OCI-LY3 (cell line): Measurements from ENCODE around the gene PRICKLE1.

Experiments used
- H2AFZ ChIP-seq: fragments of 200-600, 300-600 bp; shearing (Covaris generic); 2 replicates; pipeline ENCODE4 v1.6.0; 2014; ENCODE audit warnings: antibody characterized with exemption, low read depth, low read length
- H3K27ac ChIP-seq: fragments of 200-600, 300-600 bp; sonication (generic); 2 replicates; pipeline ENCODE4 v1.5.1; 2014; ENCODE audit warnings: mild to moderate bottlenecking, low read length, moderate library complexity, mixed read lengths
- H3K27me3 ChIP-seq: fragments of 200-600, 300-600 bp; sonication (generic); 2 replicates; pipeline ENCODE4 v1.6.1; 2014; ENCODE audit warnings: low read depth, low read length, mixed read lengths
- H3K36me3 ChIP-seq: fragments of 200-600, 300-600 bp; sonication (generic); replicated peaks from 2 replicates; pipeline ENCODE3; 2014; ENCODE audit warnings: low read depth, low read length, mixed read lengths
- H3K4me1 ChIP-seq: fragments of 300-600, 200-600 bp; sonication (generic); 2 replicates; pipeline ENCODE4 v1.6.1; 2014; ENCODE audit warnings: low read length, mixed read lengths
- H3K4me2 ChIP-seq: fragments of 200-600, 300-600 bp; sonication (generic); 2 replicates; pipeline ENCODE4 v1.6.1; 2014; ENCODE audit warnings: low read length, mixed read lengths
- H3K4me3 ChIP-seq: fragments of 300-600, 200-600 bp; sonication (generic); 2 replicates; pipeline ENCODE4 v1.5.1; 2014; ENCODE audit warnings: antibody characterized with exemption, mild to moderate bottlenecking, low read length, moderate library complexity
- H3K79me2 ChIP-seq: fragments of 300-600, 200-600 bp; shearing (Covaris generic); 2 replicates; pipeline ENCODE4 v1.6.1; 2014; ENCODE audit warnings: mild to moderate bottlenecking, low read length, mixed read lengths
- H3K9ac ChIP-seq: fragments of 300-600, 200-600 bp; shearing (Covaris generic); 2 replicates; pipeline ENCODE4 v1.6.0; 2014; ENCODE audit warnings: mild to moderate bottlenecking, low read length, moderate library complexity
- H3K9me3 ChIP-seq: fragments of 200-600, 300-600 bp; shearing (Covaris generic); 2 replicates; pipeline ENCODE4 v1.6.1; 2014; ENCODE audit warnings: low read length, mixed read lengths; ENCODE audit not compliant: insufficient read depth
- H4K20me1 ChIP-seq: fragments of 200-600, 300-600 bp; sonication (generic); 2 replicates; pipeline ENCODE4 v1.6.1; 2016; ENCODE audit warnings: low read length, mixed read lengths; ENCODE audit not compliant: insufficient read depth
- CTCF ChIP-seq: fragments of 200-600, 300-600 bp; sonication (generic); IDR thresholded peaks from 2 replicates; pipeline ENCODE4 v1.5.1; 2014; ENCODE audit warnings: antibody characterized with exemption, low read length, low read depth
- EZH2phosphoT487 ChIP-seq: fragments of 200-600 bp; shearing (Covaris generic); IDR thresholded peaks from 2 replicates; pipeline ENCODE4 v1.6.1; 2018; ENCODE audit warnings: antibody characterized with exemption, mixed run types, low read depth

PRICKLE1 gene

GRCh38 chr12:42568952-42569915, 20.3 kb downstream of the PRICKLE1 start:
- Histone ChIP-seq H3K9ac (no peak overlapping the region), H3K9me3 (no peaks in the 10 kb centered on the region), H2AFZ (no peak overlapping the region), H3K79me2 (no peaks in the 10 kb centered on the region), H3K4me2 (peak overlapping the region; percentile 28), H4K20me1 (no peaks in the 10 kb centered on the region), H3K4me3 (no peak overlapping the region), H3K4me1 (peaks cover 5% of the 10 kb centered on the region), H3K27me3 (no peaks in the 10 kb centered on the region), H3K27ac (no peak overlapping the region), H3K36me3 (no peaks in the 10 kb centered on the region)
- peak; percentile 85 for TF ChIP-seq CTCF
- no peak for TF ChIP-seq EZH2phosphoT487

GRCh38 chr12:42565633-42566032, 23.9 kb downstream of the PRICKLE1 start:
- H3K9ac ChIP-seq = no peak overlapping the region
- H3K27me3 ChIP-seq = no peaks in the 10 kb centered on the region
- H3K4me3 ChIP-seq = no peak overlapping the region
- H3K79me2 ChIP-seq = no peaks in the 10 kb centered on the region
- H4K20me1 ChIP-seq = no peaks in the 10 kb centered on the region
- H3K4me1 ChIP-seq = peaks cover 5% of the 10 kb centered on the region
- H3K4me2 ChIP-seq = no peak overlapping the region
- H3K9me3 ChIP-seq = no peaks in the 10 kb centered on the region
- no peak overlapping the region for H3K27ac ChIP-seq
- peak; percentile 13; the same call in 1 of the 2 replicates for TF ChIP-seq CTCF
- no peak for TF ChIP-seq EZH2phosphoT487
- H2AFZ ChIP-seq = no peak overlapping the region
- no peaks in the 10 kb centered on the region for H3K36me3 ChIP-seq

GRCh38 chr12:42564996-42565395, 24.6 kb downstream of the PRICKLE1 start:
- Histone ChIP-seq H3K27ac (no peak overlapping the region), H3K9me3 (no peaks in the 10 kb centered on the region), H4K20me1 (no peaks in the 10 kb centered on the region), H3K4me3 (no peak overlapping the region), H3K4me2 (no peak overlapping the region), H2AFZ (no peak overlapping the region), H3K36me3 (no peaks in the 10 kb centered on the region), H3K4me1 (peaks cover 5% of the 10 kb centered on the region), H3K79me2 (no peaks in the 10 kb centered on the region), H3K27me3 (no peaks in the 10 kb centered on the region), H3K9ac (no peak overlapping the region)
- TF ChIP-seq CTCF (no peak), EZH2phosphoT487 (no peak)

- H3K79me2 ChIP-seq = no peaks in the 10 kb centered on the region
- TF ChIP-seq EZH2phosphoT487 (no peak), CTCF (no peak)
- H3K36me3 ChIP-seq = no peaks in the 10 kb centered on the region
- no peak overlapping the region for H2AFZ ChIP-seq
- no peak overlapping the region for H3K27ac ChIP-seq
- no peaks in the 10 kb centered on the region for H3K27me3 ChIP-seq
- H3K4me3 ChIP-seq = no peak overlapping the region
- no peak overlapping the region for H3K9ac ChIP-seq
- H3K4me1 ChIP-seq = peaks cover 2% of the 10 kb centered on the region
- H4K20me1 ChIP-seq = no peaks in the 10 kb centered on the region
- no peak overlapping the region for H3K4me2 ChIP-seq
- no peaks in the 10 kb centered on the region for H3K9me3 ChIP-seq
These were observed 25.0 kb downstream of the PRICKLE1 start for GRCh38 chr12:42564556-42564955.
